HEK293T (cell line): ENCODE measurements around the gene KRTAP10-3.

Experiments used
- ARNT ChIP-seq: fragments of 450-650 bp; IDR thresholded peaks from 2 replicates; pipeline ENCODE4 v1.6.1; 2017; ENCODE audit warnings: mild to moderate bottlenecking
- FOXA1 ChIP-seq: fragments of 450-650 bp; IDR thresholded peaks from 2 replicates; pipeline ENCODE4 v1.6.1; 2016; ENCODE audit warnings: mild to moderate bottlenecking
- TARDBP ChIP-seq: fragments of 450-650 bp; IDR thresholded peaks from 2 replicates; pipeline ENCODE4 v1.6.1; 2016

DNA sequence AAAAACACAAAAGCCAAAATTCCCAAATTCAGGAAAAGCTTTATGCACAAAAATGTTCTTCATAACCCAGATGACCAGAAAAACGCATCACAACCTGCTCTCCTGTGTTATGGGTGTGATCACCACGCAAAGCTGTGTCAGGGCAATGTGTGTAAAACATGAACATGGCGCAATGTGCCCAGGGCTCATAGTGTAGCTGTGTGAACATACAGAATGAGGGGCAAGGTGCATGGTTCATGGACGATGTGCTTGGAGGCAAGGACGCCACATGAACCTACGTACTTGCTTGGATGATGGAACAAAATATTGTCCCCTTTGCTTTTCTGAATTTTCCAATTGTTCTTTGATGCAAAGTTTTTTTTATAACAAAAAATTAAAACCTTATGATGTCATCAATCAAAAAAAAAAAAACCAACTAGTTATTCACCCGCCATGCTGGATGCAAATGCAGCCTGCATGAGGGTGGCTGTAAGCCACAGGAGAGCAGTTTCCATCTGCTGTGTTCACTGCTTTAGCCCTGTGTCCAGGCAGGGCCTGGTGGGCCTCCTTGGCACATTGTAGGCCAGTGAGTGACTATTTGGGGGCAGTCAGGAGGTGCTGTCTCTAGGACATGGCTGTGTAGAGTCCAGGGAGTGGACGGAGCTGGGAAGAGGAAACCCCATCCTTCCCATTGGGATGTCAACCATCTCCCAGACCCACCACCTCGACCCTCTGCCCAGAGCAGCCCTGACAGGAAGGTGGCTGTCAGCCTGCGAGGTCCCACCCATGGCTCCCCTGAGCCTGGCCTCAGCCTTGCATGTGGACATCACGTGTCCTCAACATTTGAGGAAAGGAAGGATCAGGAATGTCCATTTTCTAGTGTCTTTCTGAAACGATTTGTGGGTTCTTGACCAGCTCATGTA lies 32.2 kb downstream of the KRTAP10-3 start:
- no peak for TF ChIP-seq ARNT
- TF ChIP-seq TARDBP: no peak
- no peak for TF ChIP-seq FOXA1
